GM18502 (cell line): ENCODE results near the gene EEFSEC.

Experiments used
- ATAC-seq: cut with Tn5 transposase; IDR thresholded peaks from one replicate; pipeline ENCODE4 v1.9.1; 2021; ENCODE audit warnings: mild to moderate bottlenecking; ENCODE audit not compliant: unreplicated experiment, poor library complexity

The EEFSEC gene

GRCh38 chr3:128429275-128429674 is 276.0 kb downstream of the EEFSEC start:
- ATAC-seq, result no peak

GRCh38 chr3:128429751-128430150 is 276.5 kb downstream of the EEFSEC start:
- no peak for ATAC-seq

- ATAC-seq, result no peak
Observed at GRCh38 chr3:128430301-128430700, 277.0 kb downstream of the EEFSEC start.

- ATAC-seq, result no peak
Observed at GRCh38 chr3:128430731-128431130, 277.4 kb downstream of the EEFSEC start.

GRCh38 chr3:128431803-128432300 is 278.6 kb downstream of the EEFSEC start:
- no peak for ATAC-seq

GRCh38 chr3:128432301-128432970 is 279.2 kb downstream of the EEFSEC start:
- ATAC-seq, result no peak

GRCh38 chr3:128432971-128433836 is 279.9 kb downstream of the EEFSEC start:
- ATAC-seq, result no peak

GRCh38 chr3:128433837-128434165 is 280.5 kb downstream of the EEFSEC start:
- no peak for ATAC-seq

- no peak for ATAC-seq
Observed at GRCh38 chr3:128434524-128434923, 281.2 kb downstream of the EEFSEC start.

- no peak for ATAC-seq
Observed at GRCh38 chr3:128435058-128435457, 281.8 kb downstream of the EEFSEC start.

- no peak for ATAC-seq
Observed at GRCh38 chr3:128435561-128435960, 282.3 kb downstream of the EEFSEC start.

- no peak for ATAC-seq
Observed at GRCh38 chr3:128436214-128436613, 282.9 kb downstream of the EEFSEC start.

- no peak for ATAC-seq
Observed at GRCh38 chr3:128438488-128439072, 285.3 kb downstream of the EEFSEC start.

GRCh38 chr3:128439226-128439625 is 285.9 kb downstream of the EEFSEC start:
- ATAC-seq, result no peak

- no peak for ATAC-seq
Observed at GRCh38 chr3:128442070-128442469, 288.8 kb downstream of the EEFSEC start.

- ATAC-seq, result no peak
Observed at GRCh38 chr3:128442949-128443348, 289.7 kb downstream of the EEFSEC start.

GRCh38 chr3:128443771-128444170 is 290.5 kb downstream of the EEFSEC start:
- ATAC-seq, result no peak

- no peak for ATAC-seq
Observed at GRCh38 chr3:128445357-128445756, 292.1 kb downstream of the EEFSEC start.

GRCh38 chr3:128446821-128447220 is 293.5 kb downstream of the EEFSEC start:
- ATAC-seq, result no peak

- no peak for ATAC-seq
Observed at GRCh38 chr3:128447561-128448013, 294.3 kb downstream of the EEFSEC start.

- no peak for ATAC-seq
Observed at GRCh38 chr3:128448491-128448890, 295.2 kb downstream of the EEFSEC start.
